Parathyroid adenoma (tissue), 2 donors: Measurements from ENCODE around the gene DIP2C.

Experiments used
- H2AFZ ChIP-seq: fragments of 300-600 bp; sonication (generic); one replicate; pipeline ENCODE4 v1.7.0; 2017; ENCODE audit warnings: antibody characterized with exemption, mild to moderate bottlenecking
- H3K27ac ChIP-seq: fragments of 300-600 bp; sonication (generic); one replicate; pipeline ENCODE4 v1.7.0; 2017
- H3K27me3 ChIP-seq: fragments of 300-600 bp; sonication (generic); one replicate; pipeline ENCODE4 v1.7.0; 2017; ENCODE audit warnings: low read length; ENCODE audit not compliant: control insufficient read depth, insufficient read depth
- H3K36me3 ChIP-seq: fragments of 300-600 bp; sonication (generic); one replicate; pipeline ENCODE4 v1.7.0; 2017; ENCODE audit warnings: low read length; ENCODE audit not compliant: control insufficient read depth, insufficient read depth
- H3K4me1 ChIP-seq: fragments of 300-600 bp; sonication (generic); one replicate; pipeline ENCODE4 v1.7.0; 2017; ENCODE audit warnings: control low read depth
- H3K4me2 ChIP-seq: fragments of 300-600 bp; sonication (generic); one replicate; pipeline ENCODE4 v1.7.0; 2017; ENCODE audit warnings: low read length
- H3K4me3 ChIP-seq: fragments of 300-600 bp; sonication (generic); one replicate; pipeline ENCODE4 v1.7.0; 2017; ENCODE audit warnings: low read depth, low read length
- H3K79me2 ChIP-seq: fragments of 300-600 bp; sonication (generic); one replicate; pipeline ENCODE4 v1.7.0; 2017; ENCODE audit warnings: control low read depth
- H3K9ac ChIP-seq: fragments of 300-600 bp; sonication (generic); one replicate; pipeline ENCODE4 v1.7.0; 2017; ENCODE audit warnings: mild to moderate bottlenecking
- H3K9me3 ChIP-seq: fragments of 300-600 bp; sonication (generic); one replicate; pipeline ENCODE4 v1.7.0; 2017; ENCODE audit warnings: low read length; ENCODE audit not compliant: control insufficient read depth
- CTCF ChIP-seq: fragments of 300-600 bp; sonication (generic); IDR thresholded peaks from one replicate; pipeline ENCODE4 v1.7.0; 2017; ENCODE audit warnings: antibody characterized with exemption, mild to moderate bottlenecking
- donor health status: primary hyperparathyroidism.

The DIP2C gene

GRCh38 chr10:547591-548081 lies 141.8 kb downstream of the DIP2C start:
- Histone ChIP-seq H3K4me3 (no peak overlapping the region), H3K27me3 (no peaks in the 10 kb centered on the region), H2AFZ (no peak overlapping the region), H3K9ac (no peak overlapping the region), H3K4me1 (peaks cover 15% of the 10 kb centered on the region), H3K79me2 (peaks cover 11% of the 10 kb centered on the region), H3K36me3 (no peaks in the 10 kb centered on the region), H3K9me3 (no peaks in the 10 kb centered on the region), H3K4me2 (peak overlapping the region; percentile 45), H3K27ac (peak overlapping the region; percentile 48)
- no peak for TF ChIP-seq CTCF

- no peak overlapping the region for H3K9ac ChIP-seq
- no peak overlapping the region for H3K4me3 ChIP-seq
- peak overlapping the region; percentile 48 for H3K27ac ChIP-seq
- H2AFZ ChIP-seq = no peak overlapping the region
- TF ChIP-seq CTCF = no peak
- H3K36me3 ChIP-seq = no peaks in the 10 kb centered on the region
- H3K27me3 ChIP-seq = no peaks in the 10 kb centered on the region
- no peaks in the 10 kb centered on the region for H3K9me3 ChIP-seq
- H3K4me1 ChIP-seq = peaks cover 15% of the 10 kb centered on the region
- H3K4me2 ChIP-seq = peak overlapping the region; percentile 56
- H3K79me2 ChIP-seq = peaks cover 15% of the 10 kb centered on the region
Observed at GRCh38 chr10:546971-547590, 142.4 kb downstream of the DIP2C start.

- Histone ChIP-seq H3K27me3 (no peaks in the 10 kb centered on the region), H3K4me1 (peaks cover 18% of the 10 kb centered on the region), H3K4me2 (peak overlapping the region; percentile 56), H3K27ac (no peak overlapping the region), H3K4me3 (no peak overlapping the region), H3K9me3 (no peaks in the 10 kb centered on the region), H3K36me3 (no peaks in the 10 kb centered on the region), H3K9ac (no peak overlapping the region), H3K79me2 (peaks cover 21% of the 10 kb centered on the region), H2AFZ (no peak overlapping the region)
- TF ChIP-seq CTCF = no peak
Observed at GRCh38 chr10:546451-546850, 143.0 kb downstream of the DIP2C start.

- TF ChIP-seq CTCF = no peak
- no peaks in the 10 kb centered on the region for H3K27me3 ChIP-seq
- peaks cover 31% of the 10 kb centered on the region for H3K79me2 ChIP-seq
- H3K4me2 ChIP-seq = no peak overlapping the region
- peaks cover 18% of the 10 kb centered on the region for H3K4me1 ChIP-seq
- no peak overlapping the region for H3K9ac ChIP-seq
- no peak overlapping the region for H2AFZ ChIP-seq
- no peaks in the 10 kb centered on the region for H3K9me3 ChIP-seq
- H3K27ac ChIP-seq = no peak overlapping the region
- H3K36me3 ChIP-seq = no peaks in the 10 kb centered on the region
- H3K4me3 ChIP-seq = no peak overlapping the region
Observed at GRCh38 chr10:543862-544822, 145.3 kb downstream of the DIP2C start.
